ENCODE data around the gene CLASP2.

The CLASP2 gene

DNA sequence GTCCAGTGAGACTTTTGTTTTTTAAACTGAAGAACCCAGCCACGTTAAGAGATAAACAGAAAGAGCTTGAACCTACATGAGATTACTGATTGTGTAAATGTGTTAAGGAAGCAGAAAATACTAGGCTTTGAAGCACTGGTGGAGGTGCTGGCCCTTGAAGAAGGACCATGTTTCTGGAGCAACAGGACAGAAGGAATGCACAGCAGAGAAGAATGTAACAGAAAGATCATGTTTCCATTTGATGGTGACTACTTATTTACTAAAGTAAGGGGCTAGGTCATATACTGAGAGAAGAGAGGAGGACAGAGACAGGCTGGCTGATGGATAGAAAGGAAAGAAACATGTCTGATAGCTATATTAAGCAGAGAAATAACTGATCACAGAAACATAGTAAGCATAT lies 88.8 kb downstream of the CLASP2 start:
- DNase-seq = no peak

- DNase-seq = no peak
Measured at GRCh38 chr3:33624756-33625155, 93.3 kb downstream of the CLASP2 start.

DNA sequence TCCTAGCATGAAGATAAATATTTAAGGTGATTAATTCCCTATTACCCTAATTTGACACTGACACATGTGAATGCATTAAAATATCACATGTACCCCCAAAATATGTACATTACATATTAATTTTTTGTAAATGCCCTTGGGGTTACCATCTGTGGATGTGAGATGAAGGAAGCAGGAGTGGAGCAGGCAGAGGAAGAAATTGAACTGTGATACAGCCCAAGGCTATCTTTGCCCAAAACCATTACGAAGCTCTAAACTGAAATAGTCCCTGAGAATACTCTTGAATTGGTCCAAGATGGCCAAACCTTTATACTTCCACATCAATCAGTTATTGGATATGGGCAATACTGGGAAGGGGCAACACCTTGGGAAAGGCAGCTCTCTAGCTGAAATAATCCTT lies 105.0 kb downstream of the CLASP2 start:
- no peak for DNase-seq

GRCh38 chr3:33612607-33613006 lies 105.4 kb downstream of the CLASP2 start:
- no peak for DNase-seq

GRCh38 chr3:33602829-33603228 lies 115.2 kb downstream of the CLASP2 start:
- no peak for DNase-seq

DNA sequence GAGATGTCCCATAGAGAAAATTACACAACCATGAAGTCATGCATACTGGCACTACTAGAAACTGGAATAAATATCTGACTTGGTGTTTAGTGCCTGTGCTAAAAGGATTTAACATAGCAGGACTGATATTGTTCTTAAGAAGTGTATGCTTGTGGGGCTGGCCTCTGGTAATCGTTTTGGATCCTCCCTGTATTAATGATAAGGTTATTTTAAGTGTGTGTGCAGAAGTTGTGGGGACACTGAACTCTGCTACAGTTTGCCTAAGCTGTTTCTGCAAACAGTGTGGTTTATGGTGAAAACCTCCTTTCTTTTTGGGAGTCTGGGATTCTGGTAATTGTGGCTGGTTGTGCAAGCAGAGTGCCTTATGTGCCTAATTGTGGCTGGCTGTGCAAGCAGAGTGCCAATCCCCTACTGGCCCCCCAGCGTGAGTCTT lies 120.8 kb downstream of the CLASP2 start:
- no peak for DNase-seq

- DNase-seq = no peak
Measured at GRCh38 chr3:33592999-33593398, 125.1 kb downstream of the CLASP2 start.

GRCh38 chr3:33590541-33590940 lies 127.5 kb downstream of the CLASP2 start:
- no peak for DNase-seq

GRCh38 chr3:33586402-33586801 lies 131.7 kb downstream of the CLASP2 start:
- no peak for DNase-seq

GRCh38 chr3:33582234-33582633 lies 135.8 kb downstream of the CLASP2 start:
- DNase-seq = no peak

- no peak for DNase-seq
Measured at GRCh38 chr3:33581666-33582065, 136.4 kb downstream of the CLASP2 start.

- no peak for DNase-seq
Measured at GRCh38 chr3:33579840-33580239, 138.2 kb downstream of the CLASP2 start.

GRCh38 chr3:33579178-33579510 lies 138.9 kb downstream of the CLASP2 start:
- DNase-seq = no peak

- DNase-seq = no peak
Measured at GRCh38 chr3:33578325-33579177, 139.5 kb downstream of the CLASP2 start.

DNA sequence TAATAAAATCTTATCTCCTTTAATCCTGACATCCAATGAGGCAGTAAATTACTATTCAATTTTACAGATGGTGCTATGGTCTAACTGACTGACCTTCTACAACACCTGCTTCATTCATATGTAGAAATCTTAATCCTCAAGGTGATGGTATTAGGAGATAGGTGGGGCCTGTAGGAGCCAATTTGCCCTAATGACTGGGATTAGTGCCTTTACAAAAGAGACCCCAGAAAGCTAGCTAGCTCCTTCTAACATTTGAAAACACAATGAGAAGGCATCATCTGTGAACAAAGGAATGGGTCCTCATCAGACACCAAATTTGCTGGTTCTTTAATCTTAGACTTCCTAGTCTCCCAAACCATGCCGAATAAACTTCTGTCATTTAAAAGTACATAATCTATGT lies 140.5 kb downstream of the CLASP2 start:
- no peak for DNase-seq

GRCh38 chr3:33577173-33577572 lies 140.9 kb downstream of the CLASP2 start:
- no peak for DNase-seq

GRCh38 chr3:33575311-33575710 lies 142.7 kb downstream of the CLASP2 start:
- DNase-seq = no peak

- DNase-seq = no peak
Measured at GRCh38 chr3:33557829-33558228, 160.2 kb downstream of the CLASP2 start.

DNA sequence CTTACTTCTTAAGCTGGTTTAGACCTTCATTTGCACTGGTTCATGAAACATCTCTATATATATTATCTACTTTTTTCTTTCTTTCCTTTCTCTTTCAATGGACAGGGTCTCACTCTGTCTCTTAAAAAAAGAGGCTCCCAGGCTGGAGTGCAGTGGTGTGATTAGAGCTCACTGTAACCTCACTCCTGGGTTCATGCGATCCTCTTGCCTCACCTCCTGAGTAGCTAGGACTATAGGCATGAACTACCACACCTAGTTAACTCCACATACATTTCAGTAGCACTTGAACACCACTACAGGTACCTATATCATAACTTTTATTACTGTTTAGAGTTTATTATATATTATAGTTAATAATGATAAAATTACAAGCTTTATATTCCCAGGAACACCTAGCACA lies 160.8 kb downstream of the CLASP2 start:
- no peak for DNase-seq

- DNase-seq = no peak
Measured at GRCh38 chr3:33547101-33547500, 171.0 kb downstream of the CLASP2 start.

- DNase-seq = no peak
Measured at GRCh38 chr3:33544126-33544525, 173.9 kb downstream of the CLASP2 start.

- no peak for DNase-seq
Measured at GRCh38 chr3:33543601-33544000, 174.5 kb downstream of the CLASP2 start.

GRCh38 chr3:33541918-33542317 lies 176.1 kb downstream of the CLASP2 start:
- DNase-seq = no peak

- no peak for DNase-seq
Measured at GRCh38 chr3:33538678-33539339, 179.2 kb downstream of the CLASP2 start.

DNA sequence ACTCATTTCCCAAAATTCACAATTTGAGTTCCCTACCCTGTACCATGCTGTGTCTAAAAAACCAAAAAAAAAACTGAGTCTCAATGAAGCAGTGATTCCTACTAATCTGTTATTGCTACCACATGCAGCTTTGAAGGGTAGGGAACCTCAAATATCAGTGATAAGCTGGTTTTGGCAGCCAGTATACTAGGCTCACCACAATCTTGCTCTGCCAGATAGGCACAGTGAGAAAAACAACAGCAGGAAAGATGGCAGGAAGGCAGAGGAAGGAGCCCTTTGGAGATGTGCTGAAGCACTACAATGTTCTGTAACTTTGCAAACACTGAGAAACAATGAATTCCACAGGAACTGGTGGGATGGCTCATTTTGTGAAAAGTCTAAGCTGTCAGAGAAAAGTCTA lies 180.9 kb downstream of the CLASP2 start:
- DNase-seq = no peak
